Activated T-cell treated with anti-CD3 and anti-CD28 coated beads, Interleukin-2, amount 50 U/mL, for 72 hours (primary cell): ENCODE data around the gene REEP3. TPM values are rescaled to one million over a fixed set of nuclear protein-coding genes. Genes with fewer than 3 reads are reported as not detected.
"Not testable (repeated sequence)": the region's sequence is repeated elsewhere in the genome, so short reads cannot be mapped to it uniquely, and the experiment has no call there.

Experiments
- ATAC-seq, 2 donors: fragments of 150-1000 bp; cut with Tn5 transposase; replicated peaks in 1 of 2; 2 replicates each; pipeline ENCODE4 v1.10.0; 2021; ENCODE audit warnings: moderate library complexity in 2 of 2, mild to moderate bottlenecking in 1 of 2
- DNase-seq, 2 donors: peaks; one replicate each; pipeline ENCODE4 v3.0.0; 2021 to 2022; ENCODE audit warnings: mixed read lengths in 1 of 2
- H3K27ac Mint-ChIP-seq: one replicate; pipeline ENCODE4 v1.8.0; 2022; ENCODE audit warnings: mild to moderate bottlenecking, moderate library complexity, mixed read lengths
- H3K27me3 Mint-ChIP-seq: one replicate; pipeline ENCODE4 v1.8.0; 2022; ENCODE audit warnings: low read depth, mixed read lengths
- H3K36me3 Mint-ChIP-seq, 2 donors: one replicate each; pipeline ENCODE4 v1.8.0; 2022; ENCODE audit warnings: mixed read lengths in 2 of 2, mild to moderate bottlenecking in 1 of 2; ENCODE audit not compliant: insufficient read depth in 2 of 2
- H3K4me1 Mint-ChIP-seq: one replicate; pipeline ENCODE4 v1.8.0; 2022; ENCODE audit warnings: low read depth, mixed read lengths
- H3K4me3 Mint-ChIP-seq, 2 donors: one replicate each; pipeline ENCODE4 v1.8.0; 2022; ENCODE audit warnings: mild to moderate bottlenecking in 2 of 2, mixed read lengths in 2 of 2, moderate library complexity in 2 of 2
- H3K9me3 Mint-ChIP-seq, 2 donors: one replicate each; pipeline ENCODE4 v1.8.0; 2022; ENCODE audit warnings: mixed read lengths in 2 of 2
- total RNA-seq, 2 donors: library from RNA; stranded (reverse); gene quantifications; one replicate each; pipeline ENCODE4 v1.2.3, GENCODE V29; 2022

The REEP3 gene
- total RNA-seq, 2 donors from 2014 or later: 19.0 to 22.1 TPM

- H3K27ac Mint-ChIP-seq: no peak overlapping the region
- H3K9me3 Mint-ChIP-seq: no peaks in the 10 kb centered on the region
- H3K36me3 Mint-ChIP-seq: peaks cover 0 to 6% of the 10 kb centered on the region in 2 donors
- no peak overlapping the region for H3K4me3 Mint-ChIP-seq
- no peak for DNase-seq
- no peaks in the 10 kb centered on the region for H3K27me3 Mint-ChIP-seq
- ATAC-seq: no peak
- H3K4me1 Mint-ChIP-seq: peaks cover 16% of the 10 kb centered on the region
These were observed 24.6 kb upstream of the REEP3 start for GRCh38 chr10:63496561-63496960.

GRCh38 chr10:63497321-63497720, 23.9 kb upstream of the REEP3 start:
- Mint-ChIP-seq H3K36me3 (peaks cover 0 to 6% of the 10 kb centered on the region in 2 donors), H3K4me3 (no peak overlapping the region), H3K9me3 (no peaks in the 10 kb centered on the region), H3K27ac (no peak overlapping the region), H3K27me3 (no peaks in the 10 kb centered on the region), H3K4me1 (peaks cover 10% of the 10 kb centered on the region)
- ATAC-seq (no peak), DNase-seq (no peak)

DNA sequence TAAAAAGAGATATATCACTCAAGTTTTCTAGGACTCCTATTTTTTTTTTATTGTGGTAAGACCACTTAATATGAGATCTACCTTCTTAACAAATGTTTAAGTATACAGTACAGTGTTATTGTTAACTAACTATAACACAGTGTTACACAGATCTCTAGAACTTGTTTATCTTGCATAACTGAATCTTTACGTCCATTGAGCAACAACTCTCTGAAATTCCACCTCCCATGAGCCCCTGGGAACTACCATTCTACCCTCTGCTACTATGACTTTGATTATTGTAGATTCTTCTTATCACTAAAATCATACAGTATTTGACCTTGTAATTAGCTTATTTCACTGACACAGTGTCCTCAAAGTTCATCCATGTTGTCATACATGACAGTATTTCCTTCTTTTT, 22.5 kb upstream of the REEP3 start:
- DNase-seq: no peak
- H3K4me3 Mint-ChIP-seq: no peak overlapping the region
- H3K27me3 Mint-ChIP-seq: no peaks in the 10 kb centered on the region
- peaks cover 10% of the 10 kb centered on the region for H3K4me1 Mint-ChIP-seq
- H3K9me3 Mint-ChIP-seq: no peaks in the 10 kb centered on the region
- peak overlapping the region; percentile 54 for H3K27ac Mint-ChIP-seq
- H3K36me3 Mint-ChIP-seq: peaks cover 0 to 6% of the 10 kb centered on the region in 2 donors
- no peak for ATAC-seq

DNA sequence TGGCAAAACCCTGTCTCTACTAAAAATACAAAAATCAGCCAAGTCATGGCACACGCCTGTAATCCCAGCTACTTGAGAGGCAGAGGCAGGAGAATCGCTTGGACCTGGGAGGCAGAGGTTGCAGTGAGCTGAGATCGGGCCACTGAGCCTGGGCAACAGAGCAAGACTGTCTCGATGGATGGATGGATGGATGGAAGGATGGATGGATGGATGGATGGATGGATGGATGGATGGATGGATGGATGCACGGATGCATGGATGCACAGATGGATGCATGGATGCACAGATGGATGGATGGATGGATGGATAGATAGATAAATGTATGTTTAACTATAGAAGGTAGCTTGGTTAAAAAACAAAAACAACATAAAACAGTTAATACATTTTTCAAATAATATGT, 20.6 kb upstream of the REEP3 start:
- not testable (repeated sequence) for H3K36me3 Mint-ChIP-seq, H3K9me3 Mint-ChIP-seq, ATAC-seq, DNase-seq, H3K4me3 Mint-ChIP-seq, H3K27me3 Mint-ChIP-seq, H3K27ac Mint-ChIP-seq
- H3K4me1 Mint-ChIP-seq: peaks cover 10% of the 10 kb centered on the region

GRCh38 chr10:63501954-63502353, 19.2 kb upstream of the REEP3 start:
- Mint-ChIP-seq H3K4me1 (peaks cover 10% of the 10 kb centered on the region), H3K27me3 (no peaks in the 10 kb centered on the region), H3K27ac (no peak overlapping the region), H3K36me3 (peaks cover 0 to 6% of the 10 kb centered on the region in 2 donors), H3K4me3 (no peak overlapping the region), H3K9me3 (no peaks in the 10 kb centered on the region)
- DNase-seq (no peak), ATAC-seq (no peak)

GRCh38 chr10:63502832-63503231, 18.4 kb upstream of the REEP3 start:
- Mint-ChIP-seq H3K27me3 (no peaks in the 10 kb centered on the region), H3K27ac (no peak overlapping the region), H3K4me3 (no peak overlapping the region), H3K4me1 (peaks cover 10% of the 10 kb centered on the region), H3K9me3 (no peaks in the 10 kb centered on the region), H3K36me3 (peaks cover 0 to 6% of the 10 kb centered on the region in 2 donors)
- no peak for ATAC-seq
- no peak for DNase-seq

DNA sequence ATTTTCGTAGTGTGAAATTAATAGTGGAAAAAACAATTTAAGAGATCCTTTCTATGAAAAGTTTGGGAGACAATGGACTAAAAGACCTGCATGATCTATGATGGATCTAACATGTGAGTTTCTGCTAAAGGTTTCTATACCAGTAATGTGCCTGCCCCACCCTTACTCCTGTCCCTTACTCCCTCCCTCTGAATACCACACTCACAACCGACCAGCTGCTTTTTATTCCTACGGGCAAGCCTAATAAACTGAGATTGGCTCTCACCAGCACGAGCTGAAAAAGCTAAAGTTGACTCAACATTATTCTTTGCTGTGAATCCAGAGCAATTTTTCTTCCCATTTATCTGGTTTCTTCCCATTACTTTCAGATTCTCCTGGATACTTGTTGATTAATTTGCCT, 17.8 kb upstream of the REEP3 start:
- DNase-seq (no peak), ATAC-seq (no peak)
- Mint-ChIP-seq H3K4me3 (no peak overlapping the region), H3K27ac (no peak overlapping the region), H3K4me1 (peaks cover 10% of the 10 kb centered on the region), H3K27me3 (no peaks in the 10 kb centered on the region), H3K9me3 (no peaks in the 10 kb centered on the region), H3K36me3 (peaks cover 0 to 6% of the 10 kb centered on the region in 2 donors)

GRCh38 chr10:63504145-63504881, 16.9 kb upstream of the REEP3 start:
- peaks cover 9% of the 10 kb centered on the region for H3K4me1 Mint-ChIP-seq
- H3K4me3 Mint-ChIP-seq: no peak overlapping the region
- peaks cover 0 to 6% of the 10 kb centered on the region in 2 donors for H3K36me3 Mint-ChIP-seq
- H3K9me3 Mint-ChIP-seq: no peaks in the 10 kb centered on the region
- DNase-seq (no peak), ATAC-seq (no peak)
- no peak overlapping the region for H3K27ac Mint-ChIP-seq
- no peaks in the 10 kb centered on the region for H3K27me3 Mint-ChIP-seq

DNA sequence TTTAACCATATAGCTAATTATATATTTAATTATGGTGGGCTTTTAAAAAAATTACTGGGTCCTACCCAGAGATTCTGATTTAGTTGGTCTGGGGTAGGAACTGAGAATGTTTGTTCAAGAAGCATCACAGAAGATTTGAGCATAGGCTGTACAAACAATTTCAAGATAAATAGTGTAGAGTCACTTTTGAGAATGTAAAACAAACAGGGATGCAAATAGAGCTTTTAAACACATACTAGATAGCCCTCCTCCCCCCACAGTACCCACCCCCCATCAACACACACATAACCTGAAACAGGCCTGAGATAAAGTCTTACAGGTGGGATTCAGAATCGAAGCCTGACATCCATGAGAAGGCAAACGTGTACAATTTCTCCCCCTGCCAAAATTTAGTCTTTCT, 15.6 kb upstream of the REEP3 start:
- no peak overlapping the region for H3K4me3 Mint-ChIP-seq
- no peak overlapping the region for H3K27ac Mint-ChIP-seq
- no peaks in the 10 kb centered on the region for H3K27me3 Mint-ChIP-seq
- H3K36me3 Mint-ChIP-seq: peaks cover 0 to 2% of the 10 kb centered on the region in 2 donors
- no peak for DNase-seq
- no peaks in the 10 kb centered on the region for H3K9me3 Mint-ChIP-seq
- peaks cover 12% of the 10 kb centered on the region for H3K4me1 Mint-ChIP-seq
- no peak for ATAC-seq

DNA sequence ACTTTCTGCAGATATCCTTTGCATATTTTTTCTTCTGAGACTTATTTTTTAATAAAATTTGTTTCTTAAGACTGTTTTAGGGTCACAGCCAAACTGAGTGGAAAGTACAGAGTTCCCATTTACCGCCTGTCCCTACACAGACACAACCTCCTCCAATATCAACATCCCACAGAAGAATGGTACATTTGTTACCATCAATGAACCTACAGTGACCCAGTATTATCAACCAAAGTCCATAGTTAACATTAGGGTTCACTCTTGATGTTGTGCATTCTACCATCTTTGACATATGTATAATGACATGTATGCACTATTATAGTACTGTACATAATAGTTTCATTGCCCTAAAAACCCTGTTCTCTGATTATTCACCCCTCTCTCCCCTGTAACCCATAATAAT, 14.6 kb upstream of the REEP3 start:
- Mint-ChIP-seq H3K9me3 (no peaks in the 10 kb centered on the region), H3K4me3 (no peak overlapping the region), H3K27ac (no peak overlapping the region), H3K27me3 (no peaks in the 10 kb centered on the region), H3K4me1 (peaks cover 12% of the 10 kb centered on the region), H3K36me3 (no peaks in the 10 kb centered on the region)
- DNase-seq (no peak), ATAC-seq (no peak)

- ATAC-seq: peak; percentile 62 to 65
- Mint-ChIP-seq H3K36me3 (peaks cover 3 to 5% of the 10 kb centered on the region in 2 donors), H3K9me3 (peaks cover 0 to 3% of the 10 kb centered on the region in 2 donors), H3K27me3 (no peaks in the 10 kb centered on the region), H3K27ac (no peak overlapping the region), H3K4me3 (peak overlapping the region; percentile 28 to 62), H3K4me1 (peaks cover 55% of the 10 kb centered on the region)
- peak in 1 of 2 donors; percentile 10 for DNase-seq
These were observed 6.0 kb upstream of the REEP3 start for GRCh38 chr10:63515002-63515763.

- Mint-ChIP-seq H3K27me3 (no peaks in the 10 kb centered on the region), H3K36me3 (peaks cover 3 to 5% of the 10 kb centered on the region in 2 donors), H3K4me1 (peaks cover 60% of the 10 kb centered on the region), H3K9me3 (peaks cover 0 to 3% of the 10 kb centered on the region in 2 donors), H3K27ac (no peak overlapping the region), H3K4me3 (peak overlapping the region in 1 of 2 donors; percentile 53)
- no peak for DNase-seq
- ATAC-seq: no peak
These were observed 5.0 kb upstream of the REEP3 start for GRCh38 chr10:63516207-63516606.

GRCh38 chr10:63518690-63519288, 2.4 kb upstream of the REEP3 start:
- Mint-ChIP-seq H3K27ac (no peak overlapping the region), H3K36me3 (peaks cover 0 to 3% of the 10 kb centered on the region in 2 donors), H3K4me1 (peaks cover 71% of the 10 kb centered on the region), H3K9me3 (peaks cover 0 to 3% of the 10 kb centered on the region in 2 donors), H3K27me3 (no peaks in the 10 kb centered on the region), H3K4me3 (peak overlapping the region; percentile 66 to 86)
- DNase-seq (no peak), ATAC-seq (no peak)
